B cell (primary cell): ENCODE measurements around the gene POMT2. TPM values are rescaled to one million over a fixed set of nuclear protein-coding genes. Genes with fewer than 3 reads are reported as not detected.

Experiments used
- ATAC-seq: fragments of 200-7000 bp; cut with Tn5 transposase; one replicate; pipeline ENCODE4 v1.10.0; 2021; ENCODE audit warnings: low read depth, mild to moderate bottlenecking, moderate number of reproducible peaks, moderate library complexity
- CTCF ChIA-PET: fragments of 350-600 bp; sonication (Branson Sonifier 250); formaldehyde crosslinking; loops from one replicate; lab custom pipeline; 2021; ENCODE audit warnings: antibody characterized with exemption, inconsistent platforms; lab: Charles Lee
- POLR2A ChIA-PET: fragments of 350-600 bp; sonication (Branson Sonifier 250); formaldehyde crosslinking; loops from one replicate; lab custom pipeline; 2021; ENCODE audit warnings: antibody characterized with exemption; lab: Charles Lee
- DNase-seq: peaks from one replicate; pipeline ENCODE4 v3.0.0; 2013
- H2AFZ ChIP-seq: 2 replicates; pipeline ENCODE4 v1.6.1; 2012; ENCODE audit warnings: mild to moderate bottlenecking, low read depth, low read length; ENCODE audit not compliant: insufficient read depth, poor library complexity, severe bottlenecking
- H3K27ac ChIP-seq, 2 donors: 1 replicate in 1 of 2; 2 replicates in 1 of 2; pipeline ENCODE4 v1.5.1; 2012 to 2013; ENCODE audit warnings: low read length in 2 of 2, mild to moderate bottlenecking in 2 of 2, moderate library complexity in 1 of 2
- H3K27me3 ChIP-seq, 4 experiments: fragments of 200-600 bp in 1 of 4; sonication (generic) in 1 of 4; replicated peaks in 1 of 4; 1 replicate in 2 of 4; 2 replicates in 2 of 4; pipeline versions ENCODE4 v1.6.1 to v1.7.0; 2013 to 2016; ENCODE audit warnings: low read length in 3 of 4, mild to moderate bottlenecking in 2 of 4, mixed read lengths in 1 of 4, moderate library complexity in 1 of 4; ENCODE audit not compliant: insufficient read depth in 4 of 4, control insufficient read depth in 3 of 4; ENCODE audit errors: control extremely low read depth in 1 of 4
- H3K36me3 ChIP-seq, 2 experiments: replicated peaks in 1 of 2; 1 replicate in 1 of 2; 2 replicates in 1 of 2; pipeline versions ENCODE4 v1.6.1 to v1.7.1; 2013; ENCODE audit warnings: low read length in 1 of 2; ENCODE audit not compliant: insufficient read depth in 2 of 2, control insufficient read depth in 1 of 2; ENCODE audit errors: control extremely low read depth in 1 of 2, extremely low read depth in 1 of 2
- H3K4me1 ChIP-seq, 2 donors: fragments of 200-600 bp in 1 of 2; sonication (generic) in 1 of 2; 1 replicate in 1 of 2; 2 replicates in 1 of 2; pipeline versions ENCODE4 v1.5.1 to v1.6.1; 2013 to 2017; ENCODE audit warnings: low read length in 2 of 2; ENCODE audit not compliant: control insufficient read depth in 2 of 2, insufficient read depth in 2 of 2
- H3K4me2 ChIP-seq: replicated peaks from 2 replicates; pipeline ENCODE3; 2012; ENCODE audit warnings: mild to moderate bottlenecking, low read depth, low read length; ENCODE audit not compliant: poor library complexity, severe bottlenecking
- H3K4me3 ChIP-seq, 5 experiments: fragments of 200-600 bp in 1 of 5; sonication (generic) in 1 of 5; 1 replicate in 3 of 5; 2 replicates in 2 of 5; pipeline versions ENCODE4 v1.5.1 to v1.7.0; 2011 to 2016; ENCODE audit warnings: low read length in 4 of 5, mild to moderate bottlenecking in 4 of 5, low read depth in 2 of 5, control low read depth in 1 of 5, moderate library complexity in 1 of 5; ENCODE audit not compliant: insufficient read depth in 1 of 5; ENCODE audit errors: control extremely low read depth in 1 of 5, extremely low read depth in 1 of 5
- H3K79me2 ChIP-seq: fragments of 200-600 bp; sonication (generic); one replicate; pipeline ENCODE4 v1.6.0; 2016; ENCODE audit warnings: low read length; ENCODE audit not compliant: control insufficient read depth, insufficient read depth
- H3K9ac ChIP-seq: fragments of 200-600 bp; sonication (generic); 2 replicates; pipeline ENCODE4 v1.6.1; 2017; ENCODE audit warnings: mild to moderate bottlenecking, low read length, moderate library complexity
- H3K9me3 ChIP-seq, 3 donors: one replicate each; pipeline versions ENCODE4 v1.6.1 to v1.7.1; 2013; ENCODE audit warnings: low read length in 2 of 3; ENCODE audit not compliant: control insufficient read depth in 2 of 3, insufficient read depth in 1 of 3; ENCODE audit errors: control extremely low read depth in 1 of 3
- H4K20me1 ChIP-seq: 2 replicates; pipeline ENCODE4 v1.6.0; 2012; ENCODE audit warnings: mild to moderate bottlenecking, low read length; ENCODE audit not compliant: insufficient read depth, control insufficient read depth, poor library complexity, severe bottlenecking
- H3K27ac Mint-ChIP-seq: one replicate; pipeline ENCODE4 v1.8.0; 2021; ENCODE audit warnings: mixed read lengths
- H3K27me3 Mint-ChIP-seq: one replicate; pipeline ENCODE4 v1.8.0; 2021; ENCODE audit warnings: mixed read lengths
- H3K4me1 Mint-ChIP-seq: one replicate; pipeline ENCODE4 v1.8.0; 2021; ENCODE audit warnings: mixed read lengths
- H3K4me3 Mint-ChIP-seq: one replicate; pipeline ENCODE4 v1.8.0; 2021; ENCODE audit warnings: mixed read lengths
- H3K9me3 Mint-ChIP-seq: one replicate; pipeline ENCODE4 v1.8.0; 2022; ENCODE audit warnings: mixed read lengths; ENCODE audit not compliant: insufficient read depth
- CTCF ChIP-seq: fragments of 200-600 bp; IDR thresholded peaks from one replicate; pipeline ENCODE4 v1.8.0; 2022; ENCODE audit warnings: antibody characterized with exemption, mild to moderate bottlenecking
- EZH2 ChIP-seq: IDR thresholded peaks from 2 replicates; pipeline ENCODE4 v1.6.1; 2012; ENCODE audit warnings: borderline replicate concordance, low read depth, mild to moderate bottlenecking, moderate library complexity, low read length; ENCODE audit not compliant: insufficient read depth, poor library complexity, severe bottlenecking
- WGBS: methylation state at CpG from one replicate; pipeline ENCODE4 v1.1.5; 2013; ENCODE audit warnings: missing lambda C conversion rate; ENCODE audit not compliant: insufficient coverage; 5-methylcytosine and 5-hydroxymethylcytosine counted together
- intact Hi-C: fragments of 100-400 bp; cut with micrococcal nuclease; formaldehyde crosslinking; loops from one replicate; pipeline ENCODE4 v1.10.0; 2022
- polyA plus RNA-seq: library from polyadenylated mRNA; depleted of rRNA; stranded (reverse); fragments of >200 nt; gene quantifications from 2 replicates; pipeline ENCODE4 v1.2.3, GENCODE V29; 2012
- total RNA-seq, 2 donors: library from RNA; stranded (reverse); fragments of 120-200 nt in 1 of 2; gene quantifications; 1 replicate in 1 of 2; 2 replicates in 1 of 2; pipeline versions ENCODE4 v1.2.3 to v1.2.4, GENCODE V29; 2013 to 2022

The POMT2 gene
- total and polyA plus RNA-seq, 2 donors (not counting 1 experiment from before 2014, with no cell fraction given), result 14.3 to 36.6 TPM

- Histone ChIP-seq H3K27ac (no peak overlapping the region), H3K79me2 (no peaks in the 10 kb centered on the region), H3K9ac (no peak overlapping the region), H3K4me2 (no peak overlapping the region), H3K4me3 (no peak overlapping the region), H3K9me3 (no peaks in the 10 kb centered on the region), H3K4me1 (no peaks in the 10 kb centered on the region), H3K27me3 (no peaks in the 10 kb centered on the region), H2AFZ (no peak overlapping the region), H3K36me3 (peaks cover 4 to 75% of the 10 kb centered on the region in 2 experiments), H4K20me1 (no peaks in the 10 kb centered on the region)
- intact Hi-C loops, result no loop called here
- ChIA-PET CTCF (no interaction called here), POLR2A (no interaction called here)
- no peak for DNase-seq
- no peak overlapping the region for H3K4me3 Mint-ChIP-seq
- no peaks in the 10 kb centered on the region for H3K4me1 Mint-ChIP-seq
- no peak overlapping the region for H3K27ac Mint-ChIP-seq
- no CpG with 5 or more reads among the region's 1 CpG for WGBS
- no peaks in the 10 kb centered on the region for H3K9me3 Mint-ChIP-seq
- no peak for TF ChIP-seq EZH2
- no peak for TF ChIP-seq CTCF
- H3K27me3 Mint-ChIP-seq, result no peaks in the 10 kb centered on the region
- no peak for ATAC-seq
Observed at GRCh38 chr14:77339407-77339806, 18.7 kb upstream of the POMT2 start.

GRCh38 chr14:77338302-77338701 is 17.6 kb upstream of the POMT2 start:
- H3K4me1 ChIP-seq, result no peaks in the 10 kb centered on the region
- WGBS, result no CpG with 5 or more reads among the region's 2 CpGs
- Mint-ChIP-seq H3K27me3 (no peaks in the 10 kb centered on the region), H3K4me3 (no peak overlapping the region), H3K9me3 (no peaks in the 10 kb centered on the region), H3K27ac (no peak overlapping the region), H3K4me1 (no peaks in the 10 kb centered on the region)
- no peak for TF ChIP-seq EZH2
- TF ChIP-seq CTCF, result no peak
- no peaks in the 10 kb centered on the region for H3K27me3 ChIP-seq
- H3K79me2 ChIP-seq, result no peaks in the 10 kb centered on the region
- no peaks in the 10 kb centered on the region for H3K9me3 ChIP-seq
- H3K4me2 ChIP-seq, result no peak overlapping the region
- DNase-seq, result no peak
- intact Hi-C loops, result no loop called here
- H3K36me3 ChIP-seq, result peaks cover 4 to 64% of the 10 kb centered on the region in 2 experiments
- no peak overlapping the region for H3K9ac ChIP-seq
- H3K4me3 ChIP-seq, result no peak overlapping the region
- no peaks in the 10 kb centered on the region for H4K20me1 ChIP-seq
- CTCF ChIA-PET, result interaction anchor here (1.2 kb wide), 1 partner anchor 8 kb away, joined by 4 read pairs; no protein-coding TSS in a partner anchor
- no peak overlapping the region for H3K27ac ChIP-seq
- no peak overlapping the region for H2AFZ ChIP-seq
- ATAC-seq, result no peak
- POLR2A ChIA-PET, result interaction anchor here (0.6 kb wide), 1 partner anchor 19 kb away, joined by 9 read pairs; no protein-coding TSS in a partner anchor
